ENCODE measurements around the gene MBP.

Gene MBP

GRCh38 chr18:76983613-76984051, 149.0 kb downstream of the MBP start:
- Mint-ChIP-seq H3K4me1 (ENCODE audit: low read depth) (peaks cover 4% of the 10 kb centered on the region), H3K36me3 (ENCODE audit: low read depth) (no peaks in the 10 kb centered on the region), H3K27ac (no peak overlapping the region), H3K4me3 (no peak overlapping the region), H3K27me3 (ENCODE audit: low read depth) (peaks cover 4% of the 10 kb centered on the region), H3K9me3 (no peaks in the 10 kb centered on the region)

DNA sequence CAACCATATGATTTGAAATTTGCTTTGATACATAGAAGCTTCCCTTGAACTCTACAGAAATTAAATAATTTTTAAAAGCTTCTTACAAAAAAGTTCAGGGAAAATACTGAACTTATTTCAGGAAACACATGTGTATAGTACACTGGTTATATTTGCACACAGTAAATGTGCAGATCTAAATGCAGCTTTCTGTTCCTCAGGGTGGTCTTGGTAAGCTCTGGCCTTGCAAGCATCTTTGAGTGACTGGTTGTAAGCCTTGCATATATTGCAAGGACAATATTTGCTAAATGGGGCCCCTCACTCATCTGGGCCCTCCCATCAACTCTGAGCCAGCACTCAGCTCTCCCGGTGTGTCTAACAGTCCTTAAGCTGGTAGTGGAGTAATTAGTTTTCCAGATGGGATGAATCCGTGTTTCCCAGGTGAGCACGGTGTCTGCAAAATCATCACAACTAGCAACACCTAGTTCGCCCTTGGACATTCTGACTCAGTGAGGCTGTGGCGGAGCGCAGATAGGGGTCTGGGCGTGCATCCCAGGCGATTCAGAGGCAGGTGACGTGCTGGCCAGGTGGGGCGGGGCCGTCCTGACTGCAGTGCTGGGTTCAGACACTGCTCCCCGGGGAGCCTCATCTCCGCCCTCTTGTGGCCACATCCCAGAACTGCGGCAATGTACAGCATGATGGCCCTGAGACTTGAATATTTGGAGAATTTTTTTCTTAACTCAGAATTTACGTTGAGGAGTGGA, 149.6 kb downstream of the MBP start:
- peaks cover 4% of the 10 kb centered on the region for H3K4me1 Mint-ChIP-seq (ENCODE audit: low read depth)
- no peak overlapping the region for H3K27ac Mint-ChIP-seq
- peaks cover 4% of the 10 kb centered on the region for H3K27me3 Mint-ChIP-seq (ENCODE audit: low read depth)
- no peaks in the 10 kb centered on the region for H3K9me3 Mint-ChIP-seq
- no peaks in the 10 kb centered on the region for H3K36me3 Mint-ChIP-seq (ENCODE audit: low read depth)
- H3K4me3 Mint-ChIP-seq = no peak overlapping the region

DNA sequence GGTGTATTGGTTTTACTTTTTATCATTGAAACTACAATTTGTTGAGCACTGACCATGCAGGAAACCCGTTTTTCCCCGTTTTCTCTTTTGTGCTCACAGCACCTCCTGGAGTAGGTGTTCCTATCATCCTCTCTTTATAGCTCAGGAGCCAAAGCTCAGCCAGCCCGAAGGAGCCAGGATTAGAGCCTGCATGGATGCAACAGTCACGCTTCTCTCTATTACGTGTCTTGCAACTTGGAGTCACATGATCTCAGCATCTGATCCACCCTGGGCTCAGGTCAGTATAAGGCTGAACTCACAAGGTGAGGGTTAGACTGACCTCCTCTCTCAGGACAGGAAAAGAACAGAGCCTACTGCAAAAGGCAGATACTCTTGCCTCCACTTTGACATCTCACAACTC, 150.5 kb downstream of the MBP start:
- Mint-ChIP-seq H3K9me3 (no peaks in the 10 kb centered on the region), H3K36me3 (ENCODE audit: low read depth) (no peaks in the 10 kb centered on the region), H3K27me3 (ENCODE audit: low read depth) (no peaks in the 10 kb centered on the region), H3K4me3 (no peak overlapping the region), H3K27ac (no peak overlapping the region), H3K4me1 (ENCODE audit: low read depth) (peaks cover 4% of the 10 kb centered on the region)

- H3K4me1 Mint-ChIP-seq (ENCODE audit: low read depth) = peaks cover 4% of the 10 kb centered on the region
- H3K27ac Mint-ChIP-seq = no peak overlapping the region
- H3K9me3 Mint-ChIP-seq = no peaks in the 10 kb centered on the region
- H3K36me3 Mint-ChIP-seq (ENCODE audit: low read depth) = no peaks in the 10 kb centered on the region
- no peaks in the 10 kb centered on the region for H3K27me3 Mint-ChIP-seq (ENCODE audit: low read depth)
- H3K4me3 Mint-ChIP-seq = no peak overlapping the region
Observed at GRCh38 chr18:76981396-76981968, 151.1 kb downstream of the MBP start.

GRCh38 chr18:76980663-76981395, 151.8 kb downstream of the MBP start:
- no peak overlapping the region for H3K27ac Mint-ChIP-seq

GRCh38 chr18:76979906-76980305, 152.7 kb downstream of the MBP start:
- H3K27ac Mint-ChIP-seq = no peak overlapping the region
- H3K36me3 Mint-ChIP-seq (ENCODE audit: low read depth) = no peaks in the 10 kb centered on the region
- no peaks in the 10 kb centered on the region for H3K27me3 Mint-ChIP-seq (ENCODE audit: low read depth)
- H3K4me1 Mint-ChIP-seq (ENCODE audit: low read depth) = peaks cover 4% of the 10 kb centered on the region
- no peaks in the 10 kb centered on the region for H3K9me3 Mint-ChIP-seq
- no peak overlapping the region for H3K4me3 Mint-ChIP-seq

More at GRCh38 chr18:76980663-76981395, 151.8 kb downstream of the MBP start:
- Mint-ChIP-seq H3K27me3 (ENCODE audit: low read depth) (no peaks in the 10 kb centered on the region), H3K4me3 (no peak overlapping the region), H3K9me3 (no peaks in the 10 kb centered on the region), H3K4me1 (ENCODE audit: low read depth) (peaks cover 4% of the 10 kb centered on the region), H3K36me3 (ENCODE audit: low read depth) (no peaks in the 10 kb centered on the region)

DNA sequence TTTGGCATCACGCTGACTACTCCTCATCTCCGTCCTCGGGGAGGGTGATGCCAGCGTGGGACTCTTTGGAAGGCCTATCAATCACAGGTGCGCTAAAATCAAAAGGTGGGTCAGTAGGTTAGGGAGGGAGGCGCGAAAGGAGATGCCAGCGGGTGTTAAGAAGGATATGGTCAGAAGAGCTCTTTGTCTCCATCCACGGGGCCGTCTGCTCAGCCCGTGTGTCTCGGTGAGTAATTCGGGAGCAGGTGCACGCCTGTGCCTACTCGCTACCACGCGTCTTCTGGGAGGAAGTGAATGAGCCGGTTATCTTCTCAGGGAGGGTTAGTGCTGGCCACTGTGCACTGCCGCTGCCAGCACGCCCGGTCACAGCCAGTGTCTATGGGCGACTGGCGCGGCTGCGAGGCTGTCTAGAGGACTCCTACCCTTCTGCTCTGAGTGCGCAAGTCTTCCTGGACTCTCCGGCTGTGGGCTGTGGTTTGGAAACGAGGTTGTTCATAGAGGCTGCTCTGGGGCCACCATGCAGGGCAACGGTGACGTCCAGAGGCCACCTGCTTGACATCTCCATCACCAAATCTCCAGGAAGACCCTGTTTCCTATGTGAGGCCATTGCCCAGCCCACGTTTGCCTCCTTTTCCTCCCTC, 153.4 kb downstream of the MBP start:
- H3K4me3 Mint-ChIP-seq = no peak overlapping the region
- no peaks in the 10 kb centered on the region for H3K27me3 Mint-ChIP-seq (ENCODE audit: low read depth)
- H3K9me3 Mint-ChIP-seq = no peaks in the 10 kb centered on the region
- peaks cover 4% of the 10 kb centered on the region for H3K4me1 Mint-ChIP-seq (ENCODE audit: low read depth)
- no peak overlapping the region for H3K27ac Mint-ChIP-seq
- H3K36me3 Mint-ChIP-seq (ENCODE audit: low read depth) = no peaks in the 10 kb centered on the region

DNA sequence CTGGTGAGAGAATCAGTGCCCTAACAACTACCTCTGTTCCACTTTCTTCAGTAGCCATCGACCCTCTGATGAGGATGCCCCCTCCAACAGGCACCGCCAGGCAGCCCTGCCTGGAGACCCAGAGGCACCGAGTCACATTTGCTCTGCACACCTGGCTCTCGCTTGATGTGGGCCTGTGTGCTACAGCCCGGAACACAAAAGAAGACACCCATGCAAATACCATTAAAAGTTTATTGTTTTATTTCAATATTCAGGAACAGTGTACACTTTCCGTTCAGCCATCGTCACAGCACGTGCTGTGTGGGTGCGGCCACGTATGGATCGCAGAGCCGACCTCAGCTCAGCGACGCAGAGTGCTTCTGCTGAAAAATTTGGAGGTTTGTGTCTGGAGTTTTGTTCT, 154.0 kb downstream of the MBP start:
- H3K27ac Mint-ChIP-seq = no peak overlapping the region
- no peak overlapping the region for H3K4me3 Mint-ChIP-seq
- peaks cover 4% of the 10 kb centered on the region for H3K4me1 Mint-ChIP-seq (ENCODE audit: low read depth)
- no peaks in the 10 kb centered on the region for H3K27me3 Mint-ChIP-seq (ENCODE audit: low read depth)
- no peaks in the 10 kb centered on the region for H3K36me3 Mint-ChIP-seq (ENCODE audit: low read depth)
- H3K9me3 Mint-ChIP-seq = no peaks in the 10 kb centered on the region

DNA sequence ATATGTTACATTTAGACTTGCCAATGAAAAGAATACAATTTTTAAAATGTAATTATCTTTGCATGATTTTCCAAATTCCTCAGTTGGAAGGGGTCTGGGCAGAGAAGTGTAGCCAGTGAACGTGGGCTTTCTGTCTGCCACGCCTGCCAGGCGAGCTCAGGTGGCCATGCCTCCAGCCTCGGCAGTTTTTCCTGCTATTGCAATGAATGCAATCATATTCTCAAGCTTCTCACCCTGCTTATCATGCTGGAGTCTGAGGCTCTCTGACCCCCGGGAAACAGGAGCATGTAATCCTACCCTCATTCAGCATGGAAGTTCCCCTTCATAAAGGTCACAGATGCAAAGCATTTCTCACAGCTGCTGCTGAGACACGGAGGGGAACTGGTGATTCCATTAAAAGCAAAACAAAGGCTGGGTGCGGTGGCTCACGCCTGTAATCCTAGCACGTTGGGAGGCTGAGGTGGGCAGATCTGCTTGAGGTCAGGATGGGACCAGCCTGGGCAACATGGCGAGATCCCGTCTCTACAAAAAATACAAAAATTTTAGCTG, 154.8 kb downstream of the MBP start:
- H3K9me3 Mint-ChIP-seq = no peaks in the 10 kb centered on the region
- H3K4me3 Mint-ChIP-seq = no peak overlapping the region
- H3K27me3 Mint-ChIP-seq (ENCODE audit: low read depth) = no peaks in the 10 kb centered on the region
- H3K36me3 Mint-ChIP-seq (ENCODE audit: low read depth) = no peaks in the 10 kb centered on the region
- H3K4me1 Mint-ChIP-seq (ENCODE audit: low read depth) = no peaks in the 10 kb centered on the region
- no peak overlapping the region for H3K27ac Mint-ChIP-seq

GRCh38 chr18:76977108-76977621, 155.4 kb downstream of the MBP start:
- no peaks in the 10 kb centered on the region for H3K9me3 Mint-ChIP-seq
- H3K27me3 Mint-ChIP-seq (ENCODE audit: low read depth) = no peaks in the 10 kb centered on the region
- H3K4me1 Mint-ChIP-seq (ENCODE audit: low read depth) = no peaks in the 10 kb centered on the region
- no peak overlapping the region for H3K27ac Mint-ChIP-seq
- H3K36me3 Mint-ChIP-seq (ENCODE audit: low read depth) = no peaks in the 10 kb centered on the region
- no peak overlapping the region for H3K4me3 Mint-ChIP-seq

DNA sequence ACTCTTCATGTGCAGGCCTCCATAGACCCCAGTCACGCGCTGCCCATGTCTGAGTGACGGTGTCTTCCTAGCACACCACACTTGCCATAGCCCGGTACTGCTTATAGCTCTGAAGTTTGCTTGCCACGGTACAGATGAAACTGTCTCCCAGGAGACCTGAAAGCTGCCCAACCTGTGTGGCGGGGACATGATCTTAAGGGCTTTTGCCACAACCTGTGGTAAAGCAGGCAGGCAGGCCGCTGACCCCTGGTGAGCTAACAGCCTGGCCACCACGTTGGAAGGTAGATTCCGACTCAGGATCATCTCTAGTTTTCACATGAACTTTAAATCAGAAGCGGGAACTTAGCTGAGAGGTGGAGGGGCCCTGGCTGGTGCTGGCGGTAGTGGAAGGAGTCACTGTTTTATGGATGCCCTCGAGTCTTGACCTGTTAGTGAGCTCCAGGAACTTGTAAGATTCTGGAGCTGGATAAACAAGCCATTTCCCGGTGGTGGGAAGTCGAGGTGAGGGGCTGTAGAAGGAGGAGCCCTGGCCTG, 156.9 kb downstream of the MBP start:
- no peaks in the 10 kb centered on the region for H3K27me3 Mint-ChIP-seq (ENCODE audit: low read depth)
- no peaks in the 10 kb centered on the region for H3K9me3 Mint-ChIP-seq
- H3K36me3 Mint-ChIP-seq (ENCODE audit: low read depth) = no peaks in the 10 kb centered on the region
- no peak overlapping the region for H3K4me3 Mint-ChIP-seq
- H3K4me1 Mint-ChIP-seq (ENCODE audit: low read depth) = no peaks in the 10 kb centered on the region
- H3K27ac Mint-ChIP-seq = no peak overlapping the region

DNA sequence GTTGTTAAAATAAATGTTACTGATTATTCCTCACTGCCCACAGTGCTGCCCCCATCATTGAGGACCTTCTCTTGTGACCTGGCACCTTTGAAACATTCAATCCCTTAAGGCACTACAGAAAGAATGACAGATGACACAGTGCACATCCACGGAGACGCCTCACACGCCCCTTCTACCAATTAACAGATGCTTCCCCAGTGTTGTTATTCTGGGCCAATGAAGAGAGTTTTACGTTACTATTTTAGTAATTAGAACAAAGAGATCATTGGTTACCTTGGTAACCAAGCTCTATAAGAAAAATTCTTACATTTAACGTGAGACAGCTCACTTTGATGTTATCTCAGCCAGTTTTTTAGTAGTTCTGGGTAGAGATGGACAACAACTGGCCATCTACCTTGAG, 158.2 kb downstream of the MBP start:
- Mint-ChIP-seq H3K27ac (no peak overlapping the region), H3K4me3 (no peak overlapping the region), H3K4me1 (ENCODE audit: low read depth) (no peaks in the 10 kb centered on the region), H3K36me3 (ENCODE audit: low read depth) (no peaks in the 10 kb centered on the region), H3K27me3 (ENCODE audit: low read depth) (no peaks in the 10 kb centered on the region), H3K9me3 (no peaks in the 10 kb centered on the region)

- H3K36me3 Mint-ChIP-seq (ENCODE audit: low read depth) = peaks cover 3% of the 10 kb centered on the region
- no peaks in the 10 kb centered on the region for H3K4me1 Mint-ChIP-seq (ENCODE audit: low read depth)
- H3K9me3 Mint-ChIP-seq = no peaks in the 10 kb centered on the region
- H3K27ac Mint-ChIP-seq = no peak overlapping the region
- H3K4me3 Mint-ChIP-seq = no peak overlapping the region
- no peaks in the 10 kb centered on the region for H3K27me3 Mint-ChIP-seq (ENCODE audit: low read depth)
Observed at GRCh38 chr18:76973520-76974266, 158.9 kb downstream of the MBP start.

All from T-helper 1 cell treated with Interleukin-12 subunit alpha and Interleukin-12 subunit beta and Interleukin-4 antibody, amounts not matched to agents 30 μg/mL and 1 μg/mL, for 36 hours (primary cell).